ENCODE measurements around the gene NR3C2. TPM values are rescaled to one million over a fixed set of nuclear protein-coding genes. Genes with fewer than 3 reads are reported as not detected.

NR3C2 gene
- polyA plus RNA-seq, 3 donors: 0.09 to 0.27 (median 0.20) TPM

DNA sequence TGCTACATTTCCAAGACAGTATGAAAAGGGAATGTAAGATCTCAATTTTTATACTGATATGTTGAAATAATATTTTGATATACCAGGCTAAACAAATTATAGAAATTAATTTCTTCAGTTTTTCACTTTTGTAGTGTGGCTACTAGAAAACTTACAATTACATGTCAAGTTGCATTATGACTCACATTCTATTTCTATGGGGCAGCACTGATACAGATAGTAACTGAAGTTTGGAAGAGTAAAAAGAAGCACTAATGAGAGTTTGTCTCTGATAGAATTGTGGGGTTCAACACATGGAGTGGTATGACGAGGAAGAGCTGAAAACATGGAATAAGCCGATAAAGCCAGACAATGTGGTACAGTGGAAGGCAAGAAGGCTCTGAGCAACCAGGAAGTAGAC lies 95.6 kb downstream of the NR3C2 start:
- H3K4me3 ChIP-seq (replicated peaks in 1 of 3; ENCODE audit: low read depth in 2 of 3, low read length in 3 of 3): no peak overlapping the region
- H3K4me2 ChIP-seq (replicated peaks; ENCODE audit: extremely low read depth, low read length, poor library complexity, severe bottlenecking): no peak overlapping the region
- no peaks in the 10 kb centered on the region for H3K79me2 ChIP-seq (ENCODE audit: insufficient read depth, low read length)
- TF ChIP-seq, protein P1, sequence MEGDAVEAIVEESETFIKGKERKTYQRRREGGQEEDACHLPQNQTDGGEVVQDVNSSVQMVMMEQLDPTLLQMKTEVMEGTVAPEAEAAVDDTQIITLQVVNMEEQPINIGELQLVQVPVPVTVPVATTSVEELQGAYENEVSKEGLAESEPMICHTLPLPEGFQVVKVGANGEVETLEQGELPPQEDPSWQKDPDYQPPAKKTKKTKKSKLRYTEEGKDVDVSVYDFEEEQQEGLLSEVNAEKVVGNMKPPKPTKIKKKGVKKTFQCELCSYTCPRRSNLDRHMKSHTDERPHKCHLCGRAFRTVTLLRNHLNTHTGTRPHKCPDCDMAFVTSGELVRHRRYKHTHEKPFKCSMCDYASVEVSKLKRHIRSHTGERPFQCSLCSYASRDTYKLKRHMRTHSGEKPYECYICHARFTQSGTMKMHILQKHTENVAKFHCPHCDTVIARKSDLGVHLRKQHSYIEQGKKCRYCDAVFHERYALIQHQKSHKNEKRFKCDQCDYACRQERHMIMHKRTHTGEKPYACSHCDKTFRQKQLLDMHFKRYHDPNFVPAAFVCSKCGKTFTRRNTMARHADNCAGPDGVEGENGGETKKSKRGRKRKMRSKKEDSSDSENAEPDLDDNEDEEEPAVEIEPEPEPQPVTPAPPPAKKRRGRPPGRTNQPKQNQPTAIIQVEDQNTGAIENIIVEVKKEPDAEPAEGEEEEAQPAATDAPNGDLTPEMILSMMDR (IDR thresholded peaks at IDR 0.05): no peak
- H3K9me3 ChIP-seq (replicated peaks in 1 of 2; ENCODE audit: control insufficient read depth in 1 of 2, insufficient read depth in 1 of 2, low read length in 2 of 2): no peaks in the 10 kb centered on the region
- no peaks in the 10 kb centered on the region for H3K4me1 ChIP-seq (ENCODE audit: control insufficient read depth in 1 of 2, insufficient read depth in 2 of 2, low read length in 2 of 2)
- no peaks in the 10 kb centered on the region for H3K4me1 Mint-ChIP-seq
- 80% methylated on average over 2 of the region's 2 CpGs for WGBS (ENCODE audit: insufficient coverage)
- no peaks in the 10 kb centered on the region for H3K36me3 ChIP-seq (replicated peaks in 1 of 2; ENCODE audit: control insufficient read depth in 1 of 2, insufficient read depth in 2 of 2, low read length in 2 of 2)
- no peak overlapping the region for H3K9ac ChIP-seq (ENCODE audit: insufficient read depth, low read length, poor library complexity, severe bottlenecking)
- no peak overlapping the region for H3K27ac Mint-ChIP-seq
- no peaks in the 10 kb centered on the region for H3K36me3 Mint-ChIP-seq
- H2AFZ ChIP-seq (ENCODE audit: insufficient read depth, low read depth, low read length, poor library complexity, severe bottlenecking): no peak overlapping the region
- intact Hi-C loops (cut with micrococcal nuclease): no loop called here
- no peak overlapping the region for H3K4me3 Mint-ChIP-seq
- H3K9me3 Mint-ChIP-seq: peaks cover 0 to 2% (median 0%) of the 10 kb centered on the region in 7 donors
- DNase-seq: no peak
- no peak overlapping the region for H3K27ac ChIP-seq (ENCODE audit: low read depth in 1 of 2, low read length in 2 of 2)
- H4K20me1 ChIP-seq (ENCODE audit: insufficient read depth, low read length): no peaks in the 10 kb centered on the region
- H3K27me3 ChIP-seq (ENCODE audit: control insufficient read depth in 2 of 2, insufficient read depth in 2 of 2, low read length in 2 of 2): no peaks in the 10 kb centered on the region
- peaks cover 0 to 3% (median 0%) of the 10 kb centered on the region in 3 donors for H3K27me3 Mint-ChIP-seq (ENCODE audit: low read depth in 3 of 3)

DNA sequence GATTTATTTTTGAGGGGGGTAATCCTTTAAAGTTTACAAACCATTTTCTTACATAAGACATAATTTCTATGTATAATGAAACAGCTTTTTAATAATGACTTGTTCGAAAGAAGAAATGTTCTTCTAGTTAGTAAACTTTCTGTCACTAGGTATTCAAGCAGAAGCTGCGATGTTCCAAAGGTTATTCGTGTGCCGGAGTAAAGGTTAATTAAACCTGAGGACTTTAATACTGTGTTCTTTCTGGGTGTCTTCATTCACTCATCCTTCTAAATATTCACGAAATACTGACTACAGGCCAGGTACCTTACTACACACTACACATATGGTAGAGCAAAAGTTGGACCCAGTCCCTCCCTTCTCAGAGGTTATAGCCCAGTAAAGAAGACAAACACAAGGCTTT lies 96.7 kb downstream of the NR3C2 start:
- H3K4me1 ChIP-seq (ENCODE audit: control insufficient read depth in 1 of 2, insufficient read depth in 2 of 2, low read length in 2 of 2): no peaks in the 10 kb centered on the region
- H3K27me3 ChIP-seq (ENCODE audit: control insufficient read depth in 2 of 2, insufficient read depth in 2 of 2, low read length in 2 of 2): no peaks in the 10 kb centered on the region
- H3K79me2 ChIP-seq (ENCODE audit: insufficient read depth, low read length): no peaks in the 10 kb centered on the region
- H3K9me3 ChIP-seq (replicated peaks in 1 of 2; ENCODE audit: control insufficient read depth in 1 of 2, insufficient read depth in 1 of 2, low read length in 2 of 2): no peaks in the 10 kb centered on the region
- no peak for DNase-seq
- H3K9me3 Mint-ChIP-seq: peaks cover 0 to 2% (median 0%) of the 10 kb centered on the region in 7 donors
- H3K4me3 Mint-ChIP-seq: no peak overlapping the region
- TF ChIP-seq, protein P1 (IDR thresholded peaks at IDR 0.05): no peak
- no peak overlapping the region for H3K9ac ChIP-seq (ENCODE audit: insufficient read depth, low read length, poor library complexity, severe bottlenecking)
- H3K4me1 Mint-ChIP-seq: no peaks in the 10 kb centered on the region
- no peak overlapping the region for H3K4me3 ChIP-seq (replicated peaks in 1 of 3; ENCODE audit: low read depth in 2 of 3, low read length in 3 of 3)
- H3K4me2 ChIP-seq (replicated peaks; ENCODE audit: extremely low read depth, low read length, poor library complexity, severe bottlenecking): no peak overlapping the region
- no peak overlapping the region for H3K27ac ChIP-seq (ENCODE audit: low read depth in 1 of 2, low read length in 2 of 2)
- intact Hi-C loops (cut with micrococcal nuclease): no loop called here
- no peak overlapping the region for H2AFZ ChIP-seq (ENCODE audit: insufficient read depth, low read depth, low read length, poor library complexity, severe bottlenecking)
- no peaks in the 10 kb centered on the region for H4K20me1 ChIP-seq (ENCODE audit: insufficient read depth, low read length)
- H3K27me3 Mint-ChIP-seq (ENCODE audit: low read depth in 3 of 3): no peaks in the 10 kb centered on the region
- no CpG with 5 or more reads among the region's 5 CpGs for WGBS (ENCODE audit: insufficient coverage)
- no peaks in the 10 kb centered on the region for H3K36me3 ChIP-seq (replicated peaks in 1 of 2; ENCODE audit: control insufficient read depth in 1 of 2, insufficient read depth in 2 of 2, low read length in 2 of 2)
- no peaks in the 10 kb centered on the region for H3K36me3 Mint-ChIP-seq
- no peak overlapping the region for H3K27ac Mint-ChIP-seq
